GM18858 (cell line): ENCODE results near the gene FAM117B.
A peak's percentile ranks its signal among the peaks of the same experiment; 100 is the strongest.
"Not testable (repeated sequence)": the region's sequence is repeated elsewhere in the genome, so short reads cannot be mapped to it uniquely, and the experiment has no call there.

ENCODE experiments used
- ATAC-seq: cut with Tn5 transposase; IDR thresholded peaks from one replicate; pipeline ENCODE4 v1.9.1; 2021; ENCODE audit not compliant: unreplicated experiment

Gene FAM117B

DNA sequence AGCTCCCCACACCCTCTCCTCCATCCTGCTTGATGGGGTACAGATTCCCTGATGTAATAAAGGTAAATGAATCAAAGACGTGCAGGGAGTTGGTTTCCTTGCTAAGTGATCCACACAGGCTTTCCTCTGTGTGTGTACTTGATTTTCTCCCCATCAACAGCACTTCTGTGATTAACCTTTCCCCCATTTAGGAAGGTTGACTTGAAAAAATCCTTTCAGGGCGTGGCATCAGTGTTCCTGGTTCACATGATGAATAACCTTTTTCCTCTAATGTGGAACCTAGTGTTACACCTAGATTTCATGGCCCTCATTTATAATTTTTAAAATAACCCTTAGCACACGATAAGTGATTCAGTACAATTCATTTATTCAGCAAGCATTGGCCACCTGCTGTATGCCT is 121.8 kb downstream of the FAM117B start:
- ATAC-seq: no peak

DNA sequence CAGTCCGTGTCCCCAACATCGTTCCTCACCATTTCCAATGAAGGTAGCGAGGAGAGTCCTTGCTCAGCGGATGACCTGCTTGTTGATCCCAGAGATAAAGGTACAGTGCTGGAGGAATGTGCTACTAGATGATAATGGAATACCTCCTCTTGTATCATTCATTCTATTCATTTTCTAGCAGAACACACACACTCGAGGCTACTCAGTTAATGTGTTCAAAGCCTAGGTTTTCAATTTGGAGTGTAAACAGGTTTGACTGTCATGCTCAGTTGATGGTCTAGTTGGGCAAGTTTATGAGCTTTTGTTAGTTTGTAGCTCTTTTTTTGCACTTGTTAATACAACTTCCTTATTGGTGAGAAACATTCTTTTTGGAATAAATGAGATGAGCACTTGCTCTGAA is 122.6 kb downstream of the FAM117B start:
- ATAC-seq: no peak

DNA sequence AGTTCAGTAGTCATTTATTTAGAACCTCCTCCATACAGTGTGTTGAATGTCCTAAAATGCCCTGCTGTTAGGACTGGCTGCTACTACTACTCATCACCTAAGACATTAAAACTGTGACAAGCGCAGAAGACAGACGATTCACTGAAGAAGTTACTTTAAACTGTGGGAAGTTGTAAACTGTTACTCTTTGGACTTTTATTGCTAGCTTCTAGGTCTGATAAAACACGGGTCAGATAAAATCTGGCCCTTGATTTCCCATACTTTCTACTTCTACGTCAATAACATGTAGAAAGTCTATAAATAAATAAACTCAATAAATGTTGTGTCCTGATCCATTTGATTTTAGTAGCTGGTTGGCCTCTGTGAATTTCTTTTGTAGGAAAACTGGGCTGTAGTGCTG is 123.4 kb downstream of the FAM117B start:
- ATAC-seq: no peak

DNA sequence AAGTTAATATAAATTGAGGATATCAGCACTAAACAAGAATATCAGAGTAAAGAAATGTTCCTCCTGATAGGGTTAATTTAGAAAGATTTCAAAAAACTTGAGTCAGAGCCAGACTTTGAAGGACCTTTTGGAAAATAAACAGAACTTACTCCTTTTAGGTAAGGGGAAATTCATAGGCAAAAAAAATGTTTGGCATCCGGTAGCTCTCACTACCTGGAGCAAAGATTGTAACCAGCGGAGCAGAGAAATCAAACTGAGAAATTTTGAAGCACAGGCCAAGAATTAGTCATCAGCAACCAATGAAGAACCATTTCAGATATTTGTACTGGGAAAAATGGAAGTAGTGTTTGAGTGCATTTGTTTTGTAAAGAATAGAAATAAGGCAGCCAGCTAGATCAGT is 123.8 kb downstream of the FAM117B start:
- ATAC-seq: no peak

- ATAC-seq: no peak
Observed at GRCh38 chr2:202760848-202761247, 126.1 kb downstream of the FAM117B start.

DNA sequence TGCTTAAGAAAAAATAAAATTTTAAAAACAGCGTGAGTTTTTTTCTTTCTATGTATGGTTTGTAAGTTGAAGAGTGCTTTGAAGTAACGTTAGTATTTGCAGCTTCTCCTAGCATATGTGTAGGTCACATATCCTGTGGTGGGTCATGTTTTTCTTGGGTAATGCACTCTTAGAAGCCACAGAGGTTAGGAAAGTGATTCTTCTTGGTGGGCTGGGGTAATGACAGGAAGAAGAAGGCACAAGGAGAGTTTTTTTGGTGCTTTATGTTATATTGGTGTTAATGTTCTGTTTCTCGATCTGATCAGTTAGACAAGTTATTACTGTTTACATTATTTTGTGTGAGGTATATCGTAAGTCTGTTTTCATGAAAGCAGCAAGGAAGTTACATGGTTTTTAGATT is 127.8 kb downstream of the FAM117B start:
- no peak for ATAC-seq

GRCh38 chr2:202763916-202764315 is 129.1 kb downstream of the FAM117B start:
- ATAC-seq: no peak

DNA sequence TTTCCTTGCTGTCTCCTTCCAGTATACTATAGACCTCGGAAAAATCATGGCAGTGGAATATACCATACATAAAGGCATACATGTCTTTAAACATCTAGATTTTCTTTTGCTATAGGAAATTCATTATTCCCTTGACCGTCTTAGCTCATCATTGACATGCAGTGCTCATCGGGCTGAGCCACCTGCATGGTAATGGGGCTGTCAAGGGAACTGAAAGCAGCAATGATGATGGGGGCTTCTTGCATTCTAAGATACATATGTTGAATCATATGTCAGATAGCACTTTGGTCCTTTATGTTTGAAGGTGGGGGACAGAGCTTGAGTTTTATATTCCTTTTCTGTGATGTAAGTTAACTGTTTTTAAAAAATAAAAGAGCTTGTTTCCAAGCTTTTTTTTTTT is 130.2 kb downstream of the FAM117B start:
- ATAC-seq: no peak

DNA sequence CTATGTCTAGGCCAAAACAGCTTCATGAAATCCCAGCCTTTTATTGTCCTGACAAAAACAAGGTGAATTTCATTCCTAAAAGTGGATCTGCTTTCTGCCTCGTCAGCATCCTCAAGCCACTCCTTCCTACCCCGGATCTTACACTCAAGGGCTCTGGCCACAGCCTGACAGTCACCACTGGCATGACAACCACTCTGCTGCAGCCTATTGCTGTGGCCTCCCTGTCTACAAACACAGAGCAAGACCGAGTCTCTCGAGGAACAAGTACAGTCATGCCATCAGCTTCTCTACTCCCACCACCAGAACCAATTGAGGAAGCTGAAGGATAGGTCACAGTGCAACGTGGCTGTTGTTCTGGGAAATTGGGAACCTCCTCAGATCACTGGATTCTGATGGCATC is 130.7 kb downstream of the FAM117B start:
- no peak for ATAC-seq

GRCh38 chr2:202768273-202768672 is 133.5 kb downstream of the FAM117B start:
- ATAC-seq: no peak

DNA sequence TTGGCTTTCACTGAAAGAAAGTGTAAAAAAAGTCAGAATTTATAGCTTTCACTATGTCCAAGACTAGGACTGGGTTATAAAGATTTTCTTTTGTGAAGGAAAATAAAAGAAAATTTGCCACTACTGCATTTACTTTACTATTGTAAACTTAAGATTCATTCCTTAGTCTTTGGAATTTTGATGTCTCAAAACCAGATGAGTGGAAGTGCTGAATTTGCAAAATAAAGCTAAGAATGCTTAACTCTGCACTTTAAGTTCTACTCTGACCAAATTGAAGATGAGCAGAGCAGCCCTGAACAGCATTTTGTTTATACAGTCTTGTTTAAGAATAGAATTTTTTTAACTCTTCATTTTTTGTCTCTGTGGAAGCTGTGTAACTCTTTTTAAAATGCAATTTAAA is 134.4 kb downstream of the FAM117B start:
- ATAC-seq: no peak

DNA sequence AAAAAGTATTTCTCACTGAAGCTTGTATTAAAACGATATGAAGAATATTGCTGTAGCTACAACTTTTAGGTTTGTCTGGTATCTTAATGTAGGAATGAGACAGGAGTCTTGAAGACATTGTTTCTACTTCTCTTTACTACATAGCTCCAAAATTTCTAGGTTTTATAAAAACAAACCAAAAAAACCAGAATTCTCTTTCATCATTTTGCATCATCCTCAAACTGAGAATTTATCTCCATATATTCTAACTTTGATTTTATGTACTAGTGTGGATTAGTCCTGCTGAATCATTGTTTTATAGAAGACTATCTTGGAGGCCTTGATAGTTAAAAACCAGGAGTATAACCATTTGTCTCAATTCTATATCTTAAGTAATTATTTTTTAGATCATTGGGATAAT is 136.6 kb downstream of the FAM117B start:
- no peak for ATAC-seq

DNA sequence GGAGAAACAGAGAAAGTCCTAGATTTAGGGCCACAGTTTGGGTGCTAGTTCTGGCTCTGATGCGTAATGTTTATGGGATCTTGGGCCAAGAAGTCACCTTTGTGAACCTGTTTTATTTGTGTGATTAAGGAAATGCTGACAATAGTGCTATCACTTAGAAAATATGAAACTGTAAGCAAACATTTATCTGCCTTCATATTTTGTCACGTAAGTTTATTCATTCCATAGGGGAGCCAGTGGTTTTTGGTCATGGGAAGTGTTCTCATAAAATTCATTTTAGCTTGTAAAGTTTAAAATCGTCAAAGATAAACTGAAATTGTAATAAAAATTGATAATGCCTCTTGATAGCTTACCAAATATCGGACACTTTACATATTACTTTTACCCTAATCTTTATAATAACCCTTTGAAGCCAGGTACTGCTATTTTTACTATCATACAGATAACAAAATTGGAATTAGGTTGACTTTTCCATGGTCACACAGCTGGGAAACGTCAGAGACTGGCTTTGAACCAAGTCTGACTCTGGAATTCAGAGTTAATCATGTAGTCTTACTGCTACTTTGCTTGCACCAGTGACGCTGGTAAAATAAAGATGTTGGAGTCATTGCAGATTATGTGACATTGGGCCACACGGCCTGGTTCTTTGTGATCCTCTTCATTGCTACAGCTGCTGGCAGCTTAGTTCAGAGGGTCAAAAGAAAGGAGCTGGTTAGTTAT is 137.1 kb downstream of the FAM117B start:
- no peak for ATAC-seq

DNA sequence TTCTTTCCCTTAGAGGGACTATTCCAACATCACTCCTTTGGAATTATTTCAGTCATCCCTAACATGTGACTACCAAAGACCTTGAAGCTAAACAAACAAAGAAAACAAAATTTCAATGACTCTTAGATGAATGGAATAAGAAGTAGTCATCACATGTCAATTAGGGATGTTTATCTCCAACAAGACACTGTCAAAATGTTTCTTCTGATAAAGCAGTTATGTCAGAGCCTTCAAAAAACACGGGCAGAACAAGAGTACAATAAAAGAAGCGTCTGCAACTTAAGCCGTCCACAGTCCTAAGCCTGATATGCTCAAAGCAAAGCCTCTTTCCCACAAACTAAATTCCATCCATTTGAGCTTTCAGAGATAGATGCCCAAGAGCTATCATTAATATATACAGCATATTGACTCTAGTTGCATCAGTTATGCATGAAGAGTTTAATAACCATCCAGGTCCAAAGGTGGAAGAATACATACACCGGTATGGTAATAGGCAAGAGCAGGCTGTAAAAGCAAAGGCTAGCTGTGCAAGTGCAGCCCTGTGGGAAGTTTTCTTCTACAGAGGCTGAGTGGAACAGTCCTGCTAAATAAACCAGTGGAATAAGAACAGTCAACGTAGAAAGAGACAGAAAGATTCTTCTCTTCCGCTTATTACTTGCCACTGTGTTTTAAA is 138.7 kb downstream of the FAM117B start:
- no peak for ATAC-seq

DNA sequence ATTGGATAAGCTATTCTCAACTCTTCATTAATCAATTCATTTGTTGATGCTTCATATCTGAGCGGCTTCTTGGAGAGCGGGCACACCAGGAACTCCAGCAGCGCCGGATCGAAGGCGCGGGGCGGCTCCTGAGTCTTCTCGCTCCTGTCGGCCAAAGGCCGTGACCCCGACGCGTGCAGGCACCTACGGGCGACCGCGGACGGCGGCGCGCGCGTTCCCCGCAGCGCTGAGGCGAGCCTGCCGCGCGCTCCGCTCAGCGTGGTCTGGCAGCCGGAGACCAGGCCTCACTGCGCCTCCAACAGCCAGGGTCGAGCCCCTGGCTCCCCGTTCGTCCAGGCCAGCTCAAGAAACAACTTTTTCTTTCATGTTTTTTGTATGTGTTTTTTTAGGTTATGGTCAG is 139.3 kb downstream of the FAM117B start:
- ATAC-seq: no peak

GRCh38 chr2:202778217-202778616 is 143.4 kb downstream of the FAM117B start:
- ATAC-seq: no peak

DNA sequence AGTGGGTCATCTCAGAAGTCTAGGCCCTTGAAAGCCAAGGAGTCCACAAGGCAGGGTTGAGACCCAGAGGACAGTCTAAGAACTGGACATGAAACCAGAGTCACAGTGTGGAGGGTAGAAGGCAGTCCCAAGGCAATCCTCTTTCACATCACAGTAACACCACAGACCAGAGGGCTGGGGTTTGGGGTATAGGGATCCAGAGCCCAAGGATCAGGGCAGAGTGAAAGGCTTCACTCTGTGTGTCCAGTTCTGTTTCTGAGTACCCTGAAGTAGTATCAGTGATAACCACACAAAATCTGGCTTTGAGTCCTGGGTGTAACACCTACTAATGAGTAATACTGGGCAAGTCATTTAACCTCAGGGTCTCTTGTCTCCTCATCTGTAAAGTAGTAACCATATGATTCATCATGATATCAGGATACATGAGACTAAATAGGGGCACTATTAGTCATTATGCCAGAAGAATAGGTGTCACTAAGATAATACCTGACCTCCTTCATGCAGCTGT is 145.8 kb downstream of the FAM117B start:
- ATAC-seq: peak; percentile 96

- no peak for ATAC-seq
Observed at GRCh38 chr2:202782940-202783558, 148.3 kb downstream of the FAM117B start.

DNA sequence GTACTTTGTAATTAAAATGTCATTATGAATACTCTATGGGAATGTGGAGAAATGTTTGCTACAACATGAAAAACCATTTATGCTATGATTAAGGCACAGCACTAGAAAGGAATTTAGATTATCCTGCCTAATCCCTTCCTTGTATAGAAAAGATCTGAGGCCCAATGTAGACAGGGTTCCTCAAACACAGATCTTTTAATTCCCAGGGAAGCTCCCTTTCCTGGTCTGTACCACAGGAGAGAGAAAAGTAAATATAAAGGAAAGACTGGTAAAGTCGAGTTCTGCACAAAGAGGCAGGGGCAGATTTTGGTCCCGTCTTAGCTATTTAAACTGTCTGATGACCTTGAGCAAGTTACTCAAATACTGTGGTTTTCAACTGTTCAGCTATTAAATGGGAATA is 152.1 kb downstream of the FAM117B start:
- no peak for ATAC-seq

DNA sequence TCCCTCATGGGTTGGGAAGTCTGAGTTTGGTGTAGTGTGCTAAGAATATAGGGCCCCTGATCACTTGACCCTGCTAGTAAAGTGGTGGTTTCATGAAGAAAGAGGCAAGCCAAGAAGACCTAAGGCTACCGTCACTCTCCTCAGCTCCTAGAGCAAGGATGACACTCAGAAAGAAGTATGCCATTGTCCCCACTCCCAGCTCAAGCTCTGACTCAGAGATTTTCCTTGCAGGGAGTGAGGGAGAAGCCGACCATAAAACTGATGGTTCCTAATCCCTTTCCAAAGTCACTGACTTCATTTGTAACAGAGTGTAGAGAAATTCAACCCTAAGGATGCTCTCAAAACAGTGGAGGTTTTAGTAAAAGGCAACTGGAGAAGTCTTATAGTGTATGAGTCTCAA is 155.9 kb downstream of the FAM117B start:
- ATAC-seq: no peak

DNA sequence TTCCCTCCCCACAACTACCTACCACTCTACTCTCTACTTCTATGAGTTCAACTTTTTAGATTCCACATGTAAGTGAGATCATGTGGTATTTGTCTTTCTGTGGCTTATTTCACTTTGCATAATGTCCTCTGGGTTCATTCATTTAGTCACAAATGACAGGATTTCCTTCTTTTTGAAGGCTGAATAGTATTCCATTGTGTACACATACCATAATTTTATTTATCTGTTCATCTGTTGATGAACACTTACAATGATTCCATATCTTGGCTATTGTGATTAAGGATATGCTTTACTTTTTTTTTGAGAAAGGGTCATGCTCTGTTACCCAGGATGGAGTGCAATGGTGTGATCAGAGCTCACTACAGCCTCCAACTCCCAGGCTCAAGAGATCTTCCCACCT is 163.2 kb downstream of the FAM117B start:
- ATAC-seq: no peak

DNA sequence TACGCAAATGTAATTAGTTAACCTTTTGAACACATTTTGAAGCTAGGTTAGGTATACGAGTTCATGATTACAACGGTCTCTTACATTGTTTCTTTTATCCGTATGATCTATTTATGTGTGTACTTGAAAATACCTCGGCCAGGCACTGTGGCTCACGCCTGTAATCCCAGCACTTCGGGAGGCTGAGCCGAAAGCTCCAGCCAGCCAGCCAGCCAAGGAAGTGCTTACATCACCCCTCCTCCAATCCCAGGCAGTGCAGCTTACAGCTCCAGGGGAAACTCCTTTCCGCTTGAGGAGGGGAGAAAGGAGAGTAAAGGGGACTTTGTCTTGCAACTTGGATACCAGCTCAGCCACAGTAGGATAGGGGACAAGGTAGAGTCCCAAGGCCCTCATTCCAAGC is 171.1 kb downstream of the FAM117B start:
- not testable (repeated sequence) for ATAC-seq
